ENCODE data around the gene TUBA1C. TPM values are rescaled to one million over a fixed set of nuclear protein-coding genes. Genes with fewer than 3 reads are reported as not detected.

TUBA1C gene
- total and polyA plus RNA-seq, 2 donors from 2014 or later, result 149 to 204 TPM

DNA sequence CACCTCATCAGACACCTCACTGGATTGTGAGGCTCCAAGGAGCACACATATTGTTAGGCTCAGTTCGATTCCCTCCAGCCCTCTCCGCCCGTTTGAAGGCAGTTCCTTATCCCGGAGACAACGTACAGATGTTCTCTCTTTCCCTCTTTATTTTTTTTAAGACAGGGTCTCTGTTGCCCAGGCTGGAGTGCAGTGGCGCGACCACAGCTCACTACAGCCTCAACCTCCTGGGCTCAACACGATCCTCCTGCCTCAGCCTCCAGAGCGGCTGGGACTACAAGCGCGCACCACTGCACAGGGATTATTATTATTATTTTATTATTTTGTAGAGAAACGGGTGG is 57.5 kb downstream of the TUBA1C start:
- H3K4me3 ChIP-seq (ENCODE audit: low read length in 3 of 3), result peak overlapping the region; percentile 74 to 81 (median 76)
- TF ChIP-seq, protein P1, sequence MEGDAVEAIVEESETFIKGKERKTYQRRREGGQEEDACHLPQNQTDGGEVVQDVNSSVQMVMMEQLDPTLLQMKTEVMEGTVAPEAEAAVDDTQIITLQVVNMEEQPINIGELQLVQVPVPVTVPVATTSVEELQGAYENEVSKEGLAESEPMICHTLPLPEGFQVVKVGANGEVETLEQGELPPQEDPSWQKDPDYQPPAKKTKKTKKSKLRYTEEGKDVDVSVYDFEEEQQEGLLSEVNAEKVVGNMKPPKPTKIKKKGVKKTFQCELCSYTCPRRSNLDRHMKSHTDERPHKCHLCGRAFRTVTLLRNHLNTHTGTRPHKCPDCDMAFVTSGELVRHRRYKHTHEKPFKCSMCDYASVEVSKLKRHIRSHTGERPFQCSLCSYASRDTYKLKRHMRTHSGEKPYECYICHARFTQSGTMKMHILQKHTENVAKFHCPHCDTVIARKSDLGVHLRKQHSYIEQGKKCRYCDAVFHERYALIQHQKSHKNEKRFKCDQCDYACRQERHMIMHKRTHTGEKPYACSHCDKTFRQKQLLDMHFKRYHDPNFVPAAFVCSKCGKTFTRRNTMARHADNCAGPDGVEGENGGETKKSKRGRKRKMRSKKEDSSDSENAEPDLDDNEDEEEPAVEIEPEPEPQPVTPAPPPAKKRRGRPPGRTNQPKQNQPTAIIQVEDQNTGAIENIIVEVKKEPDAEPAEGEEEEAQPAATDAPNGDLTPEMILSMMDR (IDR thresholded peaks at IDR 0.05; ENCODE audit: borderline replicate concordance, extremely low read depth, insufficient read depth), result no peak
- peaks cover 0 to 9% (median 0%) of the 10 kb centered on the region in 3 donors for H3K4me1 ChIP-seq (ENCODE audit: control insufficient read depth in 2 of 3, insufficient read depth in 2 of 3, low read depth in 1 of 3, low read length in 3 of 3)
- H3K27me3 ChIP-seq (ENCODE audit: control insufficient read depth, insufficient read depth, low read length), result no peaks in the 10 kb centered on the region
- peak overlapping the region; percentile 16 to 77 (median 71) for H3K9ac ChIP-seq (ENCODE audit: low read length in 3 of 3)
- no peaks in the 10 kb centered on the region for H3K36me3 ChIP-seq (ENCODE audit: control insufficient read depth in 2 of 3, insufficient read depth in 3 of 3, low read length in 3 of 3)
- no peak overlapping the region for H3K27ac ChIP-seq (ENCODE audit: low read depth in 2 of 2, low read length in 2 of 2)
- peak in 1 of 5 donors; percentile 48 for DNase-seq
- intact Hi-C loops (cut with DNase I), result no loop called here
- no peak for FAIRE-seq
- no peaks in the 10 kb centered on the region for H3K9me3 ChIP-seq (ENCODE audit: control insufficient read depth in 2 of 3, insufficient read depth in 1 of 3, low read length in 3 of 3)

DNA sequence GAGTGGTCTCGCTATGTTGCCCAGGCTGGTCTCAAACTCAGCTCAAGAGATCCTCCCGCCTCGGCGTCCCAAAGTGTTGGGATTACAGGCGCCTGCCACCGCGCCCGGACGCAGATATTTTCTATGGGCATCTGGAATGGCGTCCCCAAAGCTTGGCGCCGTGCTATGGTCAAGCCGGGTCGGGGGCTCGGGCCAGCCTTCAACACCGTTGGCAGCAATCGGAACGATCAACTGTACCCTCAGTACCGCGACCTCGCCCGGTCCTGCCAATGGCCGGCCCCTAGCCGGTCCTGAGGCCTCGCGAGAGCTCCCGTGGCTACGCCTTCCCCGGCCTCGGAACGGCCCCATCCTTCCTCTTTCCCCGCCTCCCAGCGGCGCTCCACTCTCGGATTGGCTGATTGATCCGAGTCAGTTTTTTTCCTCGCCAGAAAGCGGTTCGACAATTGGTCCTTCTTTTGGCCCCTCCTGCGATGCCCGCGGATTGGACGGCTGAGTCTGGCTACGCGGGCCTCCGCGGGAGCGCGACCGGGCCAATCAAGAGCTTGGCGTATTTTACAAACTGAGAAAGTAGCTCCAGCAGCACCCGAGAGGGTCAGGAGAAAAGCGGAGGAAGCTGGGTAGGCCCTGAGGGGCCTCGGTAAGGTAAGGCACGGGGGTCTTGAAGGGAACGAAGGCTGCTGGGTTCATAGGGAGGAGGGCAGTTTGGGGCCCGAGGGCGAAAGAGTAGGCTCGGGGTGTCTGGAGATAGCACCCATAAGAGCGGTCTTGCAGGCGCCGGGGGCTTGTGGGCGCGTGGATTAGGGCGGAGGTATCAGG is 58.0 kb downstream of the TUBA1C start, which contains the start of gene TROAP:
TROAP (plus strand) TSS at position 548 of the 816 bp plus-strand sequence. CDS start 354 bp downstream, outside the sequence.
- H3K9me3 ChIP-seq (ENCODE audit: control insufficient read depth in 2 of 3, insufficient read depth in 1 of 3, low read length in 3 of 3), result no peaks in the 10 kb centered on the region
- no peak within 1 kb of the TSS for H3K27ac ChIP-seq (ENCODE audit: low read depth in 2 of 2, low read length in 2 of 2)
- peak within 1 kb of the TSS; percentile 76 to 81 (median 79) for H3K4me3 ChIP-seq (ENCODE audit: low read length in 3 of 3)
- peak within 1 kb of the TSS; percentile 16 to 77 (median 71) for H3K9ac ChIP-seq (ENCODE audit: low read length in 3 of 3)
- peaks cover 0 to 9% (median 0%) of the 10 kb centered on the region in 3 donors for H3K4me1 ChIP-seq (ENCODE audit: control insufficient read depth in 2 of 3, insufficient read depth in 2 of 3, low read depth in 1 of 3, low read length in 3 of 3)
- FAIRE-seq, result peak; percentile 98
- intact Hi-C loops (cut with DNase I), result no loop called here
- TF ChIP-seq, protein P1 (IDR thresholded peaks at IDR 0.05; ENCODE audit: borderline replicate concordance, extremely low read depth, insufficient read depth), result no peak
- peak; percentile 98 to 100 (median 99) for DNase-seq
- H3K27me3 ChIP-seq (ENCODE audit: control insufficient read depth, insufficient read depth, low read length), result no peaks in the 10 kb centered on the region
- H3K36me3 ChIP-seq (ENCODE audit: control insufficient read depth in 2 of 3, insufficient read depth in 3 of 3, low read length in 3 of 3), result no peaks in the 10 kb centered on the region

DNA sequence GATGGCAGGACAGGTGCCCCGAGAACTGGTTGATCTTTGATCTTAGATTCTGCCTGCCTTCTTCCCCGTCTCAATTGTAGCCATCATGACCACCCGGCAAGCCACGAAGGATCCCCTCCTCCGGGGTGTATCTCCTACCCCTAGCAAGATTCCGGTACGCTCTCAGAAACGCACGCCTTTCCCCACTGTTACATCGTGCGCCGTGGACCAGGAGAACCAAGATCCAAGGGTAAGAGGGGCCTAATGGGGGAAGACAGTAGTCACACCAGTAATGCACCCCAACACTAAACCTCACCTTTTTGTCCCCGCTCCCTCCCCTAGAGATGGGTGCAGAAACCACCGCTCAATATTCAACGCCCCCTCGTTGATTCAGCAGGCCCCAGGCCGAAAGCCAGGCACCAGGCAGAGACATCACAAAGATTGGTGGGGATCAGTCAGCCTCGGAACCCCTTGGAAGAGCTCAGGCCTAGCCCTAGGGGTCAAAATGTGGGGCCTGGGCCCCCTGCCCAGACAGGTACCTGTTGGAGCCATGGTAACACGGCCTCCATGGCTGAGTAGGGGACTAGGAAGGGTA is 58.7 kb downstream of the TUBA1C start:
- DNase-seq (no peak), FAIRE-seq (no peak)
- Histone ChIP-seq H3K9ac (ENCODE audit: low read length in 3 of 3) (peak overlapping the region in 2 of 3 donors; percentile 33 to 59), H3K9me3 (ENCODE audit: control insufficient read depth in 2 of 3, insufficient read depth in 1 of 3, low read length in 3 of 3) (no peaks in the 10 kb centered on the region), H3K36me3 (ENCODE audit: control insufficient read depth in 2 of 3, insufficient read depth in 3 of 3, low read length in 3 of 3) (no peaks in the 10 kb centered on the region), H3K27me3 (ENCODE audit: control insufficient read depth, insufficient read depth, low read length) (no peaks in the 10 kb centered on the region), H3K4me3 (ENCODE audit: low read length in 3 of 3) (peak overlapping the region; percentile 62 to 79 (median 64)), H3K4me1 (ENCODE audit: control insufficient read depth in 2 of 3, insufficient read depth in 2 of 3, low read depth in 1 of 3, low read length in 3 of 3) (peaks cover 0 to 9% (median 0%) of the 10 kb centered on the region in 3 donors), H3K27ac (ENCODE audit: low read depth in 2 of 2, low read length in 2 of 2) (no peak overlapping the region)
- TF ChIP-seq, protein P1 (IDR thresholded peaks at IDR 0.05; ENCODE audit: borderline replicate concordance, extremely low read depth, insufficient read depth), result no peak
- intact Hi-C loops (cut with DNase I), result no loop called here

Other genes with a start within 250 kb of the TUBA1C start
- 57.1 TPM for gene PRKAG1, start 246.3 kb upstream of the TUBA1C start, total RNA-seq
- gene PRKAG1, start 246.3 kb upstream of the TUBA1C start, polyA plus RNA-seq (ENCODE audit: insufficient read depth, low read depth, low replicate concordance), result 58.4 TPM
- gene KMT2D, start 204.3 kb upstream of the TUBA1C start, total RNA-seq, result 89.9 TPM
- gene KMT2D, start 204.3 kb upstream of the TUBA1C start, polyA plus RNA-seq (ENCODE audit: insufficient read depth, low read depth, low replicate concordance), result 5.0 TPM
- gene RHEBL1, start 195.1 kb upstream of the TUBA1C start, total RNA-seq, result 0.69 TPM
- 0.52 TPM for gene RHEBL1, start 195.1 kb upstream of the TUBA1C start, polyA plus RNA-seq (ENCODE audit: insufficient read depth, low read depth, low replicate concordance)
- gene DHH, start 170.3 kb upstream of the TUBA1C start, total RNA-seq, result 1.6 TPM
- 0.54 TPM for gene DHH, start 170.3 kb upstream of the TUBA1C start, polyA plus RNA-seq (ENCODE audit: insufficient read depth, low read depth, low replicate concordance)
- 64.8 TPM for gene LMBR1L, start 154.2 kb upstream of the TUBA1C start, total RNA-seq
- 21.2 TPM for gene LMBR1L, start 154.2 kb upstream of the TUBA1C start, polyA plus RNA-seq (ENCODE audit: insufficient read depth, low read depth, low replicate concordance)
- 537 TPM for gene TUBA1B, start 133.7 kb upstream of the TUBA1C start, total RNA-seq
- gene TUBA1B, start 133.7 kb upstream of the TUBA1C start, polyA plus RNA-seq (ENCODE audit: insufficient read depth, low read depth, low replicate concordance), result 533 TPM
- gene TUBA1A, start 76.0 kb upstream of the TUBA1C start, total RNA-seq, result 94.3 TPM
- 128 TPM for gene TUBA1A, start 76.0 kb upstream of the TUBA1C start, polyA plus RNA-seq (ENCODE audit: insufficient read depth, low read depth, low replicate concordance)
- gene PRPH, start 30.1 kb downstream of the TUBA1C start, total RNA-seq, result 2.7 TPM
- 0.71 TPM for gene PRPH, start 30.1 kb downstream of the TUBA1C start, polyA plus RNA-seq (ENCODE audit: insufficient read depth, low read depth, low replicate concordance)
- gene TROAP, start 58.2 kb downstream of the TUBA1C start, total RNA-seq, result 1.0 TPM
- gene TROAP, start 58.2 kb downstream of the TUBA1C start, polyA plus RNA-seq (ENCODE audit: insufficient read depth, low read depth, low replicate concordance), result 1.5 TPM
- gene C1QL4, start 72.1 kb downstream of the TUBA1C start, total RNA-seq, result 1.0 TPM
- not detected for gene C1QL4, start 72.1 kb downstream of the TUBA1C start, polyA plus RNA-seq (ENCODE audit: insufficient read depth, low read depth, low replicate concordance)
- 16.2 TPM for gene DNAJC22, start 81.8 kb downstream of the TUBA1C start, total RNA-seq
- 15.1 TPM for gene DNAJC22, start 81.8 kb downstream of the TUBA1C start, polyA plus RNA-seq (ENCODE audit: insufficient read depth, low read depth, low replicate concordance)
- gene SPATS2, start 102.4 kb downstream of the TUBA1C start, total RNA-seq, result 23.7 TPM
- 10.0 TPM for gene SPATS2, start 102.4 kb downstream of the TUBA1C start, polyA plus RNA-seq (ENCODE audit: insufficient read depth, low read depth, low replicate concordance)

Measured in kidney (tissue), 14 donors.